DND-41 (cell line): ENCODE measurements around the gene RASAL1.

Source experiments
- ATAC-seq: fragments of 200-7000 bp; cut with Tn5 transposase; 3 replicates; pipeline ENCODE4 v1.9.1; 2021; ENCODE audit warnings: low read depth; ENCODE audit not compliant: insufficient read depth
- DNase-seq: peaks from one replicate; pipeline ENCODE4 v3.0.0-alpha.2; 2020
- H2AFZ ChIP-seq: 2 replicates; pipeline ENCODE4 v1.6.0; 2012; ENCODE audit warnings: low read depth, low read length
- H3K27ac ChIP-seq: 2 replicates; pipeline ENCODE4 v1.5.1; 2012; ENCODE audit warnings: low read length, inconsistent platforms
- H3K27me3 ChIP-seq: fragments of 200-600 bp; sonication (generic); 2 replicates; pipeline ENCODE4 v1.6.0; 2012; ENCODE audit warnings: low read length, mild to moderate bottlenecking, inconsistent platforms; ENCODE audit not compliant: insufficient read depth, poor library complexity
- H3K36me3 ChIP-seq: 2 replicates; pipeline ENCODE4 v1.5.1; 2012; ENCODE audit warnings: low read length, inconsistent platforms; ENCODE audit not compliant: insufficient read depth
- H3K4me1 ChIP-seq: 2 replicates; pipeline ENCODE4 v1.5.1; 2012; ENCODE audit warnings: mild to moderate bottlenecking, low read length; ENCODE audit not compliant: insufficient read depth
- H3K4me2 ChIP-seq: 2 replicates; pipeline ENCODE4 v1.6.0; 2012; ENCODE audit warnings: mild to moderate bottlenecking, moderate library complexity, low read length, inconsistent platforms; ENCODE audit not compliant: insufficient read depth
- H3K4me3 ChIP-seq, 2 experiments: fragments of 200-600 bp in 1 of 2; shearing (Covaris generic) in 1 of 2; 2 replicates each; pipeline ENCODE4 v1.5.1; 2012 to 2016; ENCODE audit warnings: inconsistent platforms in 2 of 2, low read length in 2 of 2, mild to moderate bottlenecking in 2 of 2, low read depth in 1 of 2, moderate library complexity in 1 of 2
- H3K79me2 ChIP-seq: 2 replicates; pipeline ENCODE4 v1.6.0; 2012; ENCODE audit warnings: low read length, inconsistent platforms; ENCODE audit not compliant: insufficient read depth
- H3K9ac ChIP-seq: 2 replicates; pipeline ENCODE4 v1.6.0; 2012; ENCODE audit warnings: low read depth, mild to moderate bottlenecking, inconsistent platforms, low read length, moderate library complexity
- H3K9me3 ChIP-seq: 2 replicates; pipeline ENCODE4 v1.5.1; 2012; ENCODE audit warnings: low read length, moderate library complexity, mild to moderate bottlenecking, inconsistent platforms; ENCODE audit not compliant: insufficient read depth, severe bottlenecking
- H4K20me1 ChIP-seq: 2 replicates; pipeline ENCODE4 v1.6.0; 2012; ENCODE audit warnings: low read length; ENCODE audit not compliant: insufficient read depth
- EZH2 ChIP-seq: IDR thresholded peaks from 3 replicates; pipeline ENCODE4 v1.6.1; 2012; ENCODE audit warnings: borderline replicate concordance, low read depth, mild to moderate bottlenecking, moderate library complexity, low read length, inconsistent platforms; ENCODE audit not compliant: severe bottlenecking
- TF ChIP-seq, protein P1 (sequence below): IDR thresholded peaks from 2 replicates; pipeline ENCODE4 v1.5.1; 2012; ENCODE audit warnings: borderline replicate concordance, low read length, moderate library complexity, mild to moderate bottlenecking; ENCODE audit not compliant: poor library complexity, severe bottlenecking; ENCODE audit errors: extremely low read depth

The RASAL1 gene

DNA sequence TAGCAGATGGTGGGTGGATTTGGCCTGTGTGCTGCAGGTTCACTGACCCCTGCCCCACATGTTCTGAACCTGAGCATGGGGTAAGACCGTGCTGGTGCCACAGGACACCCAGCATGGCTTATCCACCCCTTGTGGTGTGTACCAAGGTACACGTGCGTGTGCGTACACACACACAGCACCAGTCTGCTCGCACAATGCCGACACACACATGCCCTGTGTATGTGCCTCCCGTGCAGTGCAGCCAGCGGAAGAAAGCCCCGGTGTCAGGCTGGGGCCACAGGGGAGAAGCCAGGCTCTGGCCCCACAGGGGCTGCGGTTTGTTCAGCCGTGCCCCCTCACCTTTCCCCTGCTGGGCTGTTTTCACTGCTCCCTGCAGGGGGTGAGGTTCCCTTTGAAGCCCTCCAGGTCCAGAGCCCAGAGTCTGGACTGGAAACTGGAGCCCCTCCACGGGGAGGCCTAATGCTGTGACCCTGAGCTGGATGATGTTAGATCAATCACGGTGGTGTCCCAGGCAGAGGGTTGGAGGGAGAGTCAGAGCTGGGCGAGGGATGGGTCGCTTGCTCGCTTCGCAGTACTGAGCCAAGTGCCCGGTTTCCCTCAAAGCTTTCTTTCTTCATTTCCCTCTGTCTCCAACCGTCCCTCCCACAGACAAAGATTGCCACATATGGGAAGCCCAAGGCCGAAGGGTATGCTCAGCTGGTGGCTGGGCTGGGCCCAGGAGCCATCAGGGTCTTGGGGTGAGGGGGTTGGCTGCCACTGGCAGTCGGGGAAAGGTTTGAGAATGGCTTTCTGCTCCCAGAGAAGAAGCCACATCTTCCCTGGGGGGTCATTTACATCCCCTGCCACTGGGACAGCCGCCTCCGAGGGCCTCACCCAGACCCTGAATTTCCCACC lies 72.8 kb downstream of the RASAL1 start:
- Histone ChIP-seq H3K4me2 (peak overlapping the region; percentile 82), H3K9ac (peak overlapping the region; percentile 86), H3K79me2 (peaks cover 100% of the 10 kb centered on the region), H3K4me1 (peaks cover 99% of the 10 kb centered on the region), H4K20me1 (peaks cover 89% of the 10 kb centered on the region), H2AFZ (no peak overlapping the region), H3K27me3 (no peaks in the 10 kb centered on the region), H3K9me3 (no peaks in the 10 kb centered on the region), H3K4me3 (peak overlapping the region in 1 of 2 experiments; percentile 74; a peak in 2 of 4 replicates), H3K36me3 (peaks cover 99% of the 10 kb centered on the region), H3K27ac (peak overlapping the region; percentile 73)
- TF ChIP-seq, protein P1, sequence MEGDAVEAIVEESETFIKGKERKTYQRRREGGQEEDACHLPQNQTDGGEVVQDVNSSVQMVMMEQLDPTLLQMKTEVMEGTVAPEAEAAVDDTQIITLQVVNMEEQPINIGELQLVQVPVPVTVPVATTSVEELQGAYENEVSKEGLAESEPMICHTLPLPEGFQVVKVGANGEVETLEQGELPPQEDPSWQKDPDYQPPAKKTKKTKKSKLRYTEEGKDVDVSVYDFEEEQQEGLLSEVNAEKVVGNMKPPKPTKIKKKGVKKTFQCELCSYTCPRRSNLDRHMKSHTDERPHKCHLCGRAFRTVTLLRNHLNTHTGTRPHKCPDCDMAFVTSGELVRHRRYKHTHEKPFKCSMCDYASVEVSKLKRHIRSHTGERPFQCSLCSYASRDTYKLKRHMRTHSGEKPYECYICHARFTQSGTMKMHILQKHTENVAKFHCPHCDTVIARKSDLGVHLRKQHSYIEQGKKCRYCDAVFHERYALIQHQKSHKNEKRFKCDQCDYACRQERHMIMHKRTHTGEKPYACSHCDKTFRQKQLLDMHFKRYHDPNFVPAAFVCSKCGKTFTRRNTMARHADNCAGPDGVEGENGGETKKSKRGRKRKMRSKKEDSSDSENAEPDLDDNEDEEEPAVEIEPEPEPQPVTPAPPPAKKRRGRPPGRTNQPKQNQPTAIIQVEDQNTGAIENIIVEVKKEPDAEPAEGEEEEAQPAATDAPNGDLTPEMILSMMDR, result no peak
- TF ChIP-seq EZH2, result no peak
- ATAC-seq, result peak; percentile 52
- peak; percentile 75 for DNase-seq

DNA sequence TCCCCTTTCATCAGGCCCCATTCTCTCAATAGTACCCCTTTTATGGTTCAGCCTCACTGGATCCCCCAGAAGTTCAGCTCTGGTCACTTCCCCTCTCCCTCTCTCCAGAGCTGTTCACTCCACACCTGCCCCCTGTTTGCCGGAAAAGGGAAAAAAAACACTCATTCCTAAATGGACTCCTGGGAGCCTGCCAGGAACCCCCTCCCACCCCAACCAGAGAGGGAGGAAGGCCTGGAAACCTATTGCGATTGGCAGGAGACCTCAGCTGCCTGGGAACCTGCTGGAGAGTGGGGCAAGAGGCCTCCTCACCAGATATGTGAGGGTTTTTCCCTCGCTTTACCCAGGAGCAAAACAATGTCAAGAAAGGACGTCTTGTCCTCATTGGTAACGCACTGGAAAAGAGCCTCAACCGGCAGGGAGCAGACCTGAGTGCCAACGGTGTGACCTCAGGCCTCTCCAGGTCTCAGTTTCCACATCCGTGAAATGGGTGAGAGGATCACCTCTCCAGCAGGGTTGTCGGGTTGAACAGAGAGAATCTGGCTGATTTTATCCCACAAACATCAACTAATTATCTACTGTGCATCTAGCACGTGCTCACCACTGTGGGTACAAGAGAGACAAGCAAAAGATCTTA lies 74.4 kb downstream of the RASAL1 start:
- ATAC-seq (no peak), DNase-seq (peak; percentile 62)
- Histone ChIP-seq H4K20me1 (peaks cover 78% of the 10 kb centered on the region), H3K27me3 (no peaks in the 10 kb centered on the region), H3K4me2 (peak overlapping the region; percentile 82), H3K9ac (peak overlapping the region; percentile 86), H3K36me3 (peaks cover 89% of the 10 kb centered on the region), H3K9me3 (no peaks in the 10 kb centered on the region), H3K79me2 (peaks cover 100% of the 10 kb centered on the region), H3K4me3 (peak overlapping the region; percentile 74 to 84; a peak in 3 of 4 replicates), H3K4me1 (peaks cover 86% of the 10 kb centered on the region), H2AFZ (no peak overlapping the region), H3K27ac (peak overlapping the region; percentile 93)
- TF ChIP-seq EZH2, result no peak
- TF ChIP-seq, protein P1, result peak; percentile 6

DNA sequence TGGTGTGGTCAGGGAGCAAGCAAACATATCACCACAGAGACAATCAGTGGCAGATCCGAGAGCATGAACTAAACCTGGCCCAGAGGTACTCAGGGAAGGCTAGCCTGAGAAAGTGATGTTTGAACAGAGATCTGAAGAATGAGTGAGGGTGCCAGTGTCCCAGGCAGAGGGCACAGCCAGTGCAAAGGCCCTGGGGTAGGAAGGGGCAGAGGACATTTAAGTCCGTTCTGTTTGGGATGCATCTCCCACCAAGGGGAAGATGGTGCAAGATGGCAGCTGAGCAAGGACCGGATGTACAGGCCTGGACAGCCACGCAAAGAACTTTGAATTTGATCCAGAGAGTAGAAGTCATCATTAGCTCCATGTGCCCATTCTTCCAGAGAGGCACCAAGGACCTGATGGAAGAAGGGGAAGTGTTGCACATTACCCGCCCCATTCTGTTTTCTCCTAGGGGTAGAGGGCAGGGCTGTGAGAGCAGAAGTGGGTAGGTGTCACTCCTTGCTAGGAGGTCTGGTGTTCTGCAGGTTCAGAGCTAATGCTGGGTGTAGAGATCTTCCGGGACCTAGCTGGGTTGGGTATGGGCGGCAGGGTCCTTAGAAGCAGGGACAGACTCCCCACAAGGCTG lies 75.1 kb downstream of the RASAL1 start:
- TF ChIP-seq, protein P1, result no peak
- no peak for TF ChIP-seq EZH2
- DNase-seq (peak; percentile 46), ATAC-seq (no peak)
- H4K20me1 ChIP-seq, result peaks cover 72% of the 10 kb centered on the region
- H3K4me1 ChIP-seq, result peaks cover 87% of the 10 kb centered on the region
- H3K4me3 ChIP-seq, result peak overlapping the region; percentile 74 to 84; a peak in 3 of 4 replicates
- no peaks in the 10 kb centered on the region for H3K27me3 ChIP-seq
- peak overlapping the region; percentile 86 for H3K9ac ChIP-seq
- H2AFZ ChIP-seq, result no peak overlapping the region
- H3K79me2 ChIP-seq, result peaks cover 100% of the 10 kb centered on the region
- H3K4me2 ChIP-seq, result peak overlapping the region; percentile 82
- H3K36me3 ChIP-seq, result peaks cover 81% of the 10 kb centered on the region
- peak overlapping the region; percentile 93 for H3K27ac ChIP-seq
- H3K9me3 ChIP-seq, result no peaks in the 10 kb centered on the region
